ENCODE measurements around the gene LSM3.
A peak's percentile ranks its signal among the peaks of the same experiment; 100 is the strongest.

GRCh38 chr3:14178247-14179113 is at the start of gene LSM3, which contains the start of gene XPC:
- TF ChIP-seq CTCF (IDR thresholded peaks at IDR 0.05) (peak in 1 of 3 donors; percentile 21), EP300 (IDR thresholded peaks at IDR 0.05) (peak; percentile 27), POLR2A (IDR thresholded peaks at IDR 0.05) (peak; percentile 98)

All from ovary (tissue), 3 donors.